ENCODE data around the gene HOXD8. TPM values are rescaled to one million over a fixed set of nuclear protein-coding genes. Genes with fewer than 3 reads are reported as not detected.
A peak's percentile ranks its signal among the peaks of the same experiment; 100 is the strongest.

HOXD8 gene
- total RNA-seq, 1 donor from 2014 or later = not detected

GRCh38 chr2:176093145-176093897, 36.2 kb upstream of the HOXD8 start:
- Histone ChIP-seq H3K9me3 (ENCODE audit: insufficient read depth, low read depth, low read length) (peaks cover 4% of the 10 kb centered on the region), H3K27me3 (ENCODE audit: insufficient read depth, low read length) (peaks cover 95% of the 10 kb centered on the region), H3K36me3 (ENCODE audit: insufficient read depth, low read length) (no peaks in the 10 kb centered on the region), H3K4me3 (ENCODE audit: insufficient read depth, low read depth, low read length) (no peak overlapping the region), H2AFZ (ENCODE audit: low read depth, low read length) (no peak overlapping the region), H4K20me1 (ENCODE audit: insufficient read depth, low read length) (peaks cover 10% of the 10 kb centered on the region), H3K4me1 (ENCODE audit: insufficient read depth, low read length) (peaks cover 7% of the 10 kb centered on the region), H3K4me2 (ENCODE audit: low read length) (peak overlapping the region; percentile 41), H3K79me2 (ENCODE audit: insufficient read depth, low read length) (no peaks in the 10 kb centered on the region), H3K27ac (ENCODE audit: low read depth, low read length) (no peak overlapping the region), H3K9ac (ENCODE audit: low read length) (no peak overlapping the region)
- no peak overlapping the region for H3K4me3 Mint-ChIP-seq (ENCODE audit: unreplicated experiment)
- DNase-seq (ENCODE audit: low read depth) (no peak), FAIRE-seq (no peak)
- H3K36me3 Mint-ChIP-seq (ENCODE audit: low read depth, unreplicated experiment) = peaks cover 3% of the 10 kb centered on the region
- TF ChIP-seq CTCF (IDR thresholded peaks at IDR 0.05; ENCODE audit: insufficient read depth, low read depth, low read length) = no peak
- peak; percentile 95 for TF ChIP-seq EZH2 (IDR thresholded peaks at IDR 0.05; ENCODE audit: insufficient read depth, low read length)
- H3K27me3 Mint-ChIP-seq (ENCODE audit: low read depth, unreplicated experiment) = peaks cover 91% of the 10 kb centered on the region
- peaks cover 31% of the 10 kb centered on the region for H3K9me3 Mint-ChIP-seq (ENCODE audit: unreplicated experiment)
- H3K4me1 Mint-ChIP-seq (ENCODE audit: low read depth, unreplicated experiment) = peaks cover 4% of the 10 kb centered on the region
- H3K27ac Mint-ChIP-seq (ENCODE audit: unreplicated experiment) = peak overlapping the region; percentile 79

- peak overlapping the region; percentile 79 for H3K27ac Mint-ChIP-seq (ENCODE audit: unreplicated experiment)
- Histone ChIP-seq H3K4me3 (ENCODE audit: insufficient read depth, low read depth, low read length) (no peak overlapping the region), H3K4me2 (ENCODE audit: low read length) (no peak overlapping the region)
Observed at GRCh38 chr2:176093898-176094249, 35.6 kb upstream of the HOXD8 start.

More at GRCh38 chr2:176093898-176094249, 35.6 kb upstream of the HOXD8 start:
- TF ChIP-seq CTCF (IDR thresholded peaks at IDR 0.05; ENCODE audit: insufficient read depth, low read depth, low read length) (no peak), EZH2 (IDR thresholded peaks at IDR 0.05; ENCODE audit: insufficient read depth, low read length) (no peak)
- H3K27me3 Mint-ChIP-seq (ENCODE audit: low read depth, unreplicated experiment) = peaks cover 89% of the 10 kb centered on the region
- peaks cover 30% of the 10 kb centered on the region for H3K9me3 Mint-ChIP-seq (ENCODE audit: unreplicated experiment)
- Histone ChIP-seq H2AFZ (ENCODE audit: low read depth, low read length) (no peak overlapping the region), H3K9me3 (ENCODE audit: insufficient read depth, low read depth, low read length) (peaks cover 4% of the 10 kb centered on the region), H3K27ac (ENCODE audit: low read depth, low read length) (no peak overlapping the region), H4K20me1 (ENCODE audit: insufficient read depth, low read length) (peaks cover 10% of the 10 kb centered on the region), H3K9ac (ENCODE audit: low read length) (no peak overlapping the region), H3K79me2 (ENCODE audit: insufficient read depth, low read length) (no peaks in the 10 kb centered on the region), H3K27me3 (ENCODE audit: insufficient read depth, low read length) (peaks cover 95% of the 10 kb centered on the region), H3K4me1 (ENCODE audit: insufficient read depth, low read length) (peaks cover 7% of the 10 kb centered on the region), H3K36me3 (ENCODE audit: insufficient read depth, low read length) (no peaks in the 10 kb centered on the region)
- DNase-seq (ENCODE audit: low read depth) (no peak), FAIRE-seq (no peak)
- H3K4me3 Mint-ChIP-seq (ENCODE audit: unreplicated experiment) = no peak overlapping the region
- peaks cover 3% of the 10 kb centered on the region for H3K36me3 Mint-ChIP-seq (ENCODE audit: low read depth, unreplicated experiment)
- peaks cover 4% of the 10 kb centered on the region for H3K4me1 Mint-ChIP-seq (ENCODE audit: low read depth, unreplicated experiment)
